ENCODE data around the gene BCL2.

- no peak for TF ChIP-seq SP1 (CRISPR knock-in tag; conservative IDR thresholded peaks at IDR 0.05)
- TF ChIP-seq CTCF (IDR thresholded peaks at IDR 0.05) = no peak
- no peak for TF ChIP-seq TP53 (CRISPR knock-in tag; IDR thresholded peaks at IDR 0.05)
- no peak for TF ChIP-seq NR3C1 (CRISPR knock-in tag; conservative IDR thresholded peaks at IDR 0.05; ENCODE audit: low read depth)
- TF ChIP-seq, protein P1, sequence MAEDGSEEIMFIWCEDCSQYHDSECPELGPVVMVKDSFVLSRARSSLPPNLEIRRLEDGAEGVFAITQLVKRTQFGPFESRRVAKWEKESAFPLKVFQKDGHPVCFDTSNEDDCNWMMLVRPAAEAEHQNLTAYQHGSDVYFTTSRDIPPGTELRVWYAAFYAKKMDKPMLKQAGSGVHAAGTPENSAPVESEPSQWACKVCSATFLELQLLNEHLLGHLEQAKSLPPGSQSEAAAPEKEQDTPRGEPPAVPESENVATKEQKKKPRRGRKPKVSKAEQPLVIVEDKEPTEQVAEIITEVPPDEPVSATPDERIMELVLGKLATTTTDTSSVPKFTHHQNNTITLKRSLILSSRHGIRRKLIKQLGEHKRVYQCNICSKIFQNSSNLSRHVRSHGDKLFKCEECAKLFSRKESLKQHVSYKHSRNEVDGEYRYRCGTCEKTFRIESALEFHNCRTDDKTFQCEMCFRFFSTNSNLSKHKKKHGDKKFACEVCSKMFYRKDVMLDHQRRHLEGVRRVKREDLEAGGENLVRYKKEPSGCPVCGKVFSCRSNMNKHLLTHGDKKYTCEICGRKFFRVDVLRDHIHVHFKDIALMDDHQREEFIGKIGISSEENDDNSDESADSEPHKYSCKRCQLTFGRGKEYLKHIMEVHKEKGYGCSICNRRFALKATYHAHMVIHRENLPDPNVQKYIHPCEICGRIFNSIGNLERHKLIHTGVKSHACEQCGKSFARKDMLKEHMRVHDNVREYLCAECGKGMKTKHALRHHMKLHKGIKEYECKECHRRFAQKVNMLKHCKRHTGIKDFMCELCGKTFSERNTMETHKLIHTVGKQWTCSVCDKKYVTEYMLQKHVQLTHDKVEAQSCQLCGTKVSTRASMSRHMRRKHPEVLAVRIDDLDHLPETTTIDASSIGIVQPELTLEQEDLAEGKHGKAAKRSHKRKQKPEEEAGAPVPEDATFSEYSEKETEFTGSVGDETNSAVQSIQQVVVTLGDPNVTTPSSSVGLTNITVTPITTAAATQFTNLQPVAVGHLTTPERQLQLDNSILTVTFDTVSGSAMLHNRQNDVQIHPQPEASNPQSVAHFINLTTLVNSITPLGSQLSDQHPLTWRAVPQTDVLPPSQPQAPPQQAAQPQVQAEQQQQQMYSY (CRISPR knock-in tag; IDR thresholded peaks at IDR 0.05) = no peak
- TF ChIP-seq ZNF138 (CRISPR knock-in tag; conservative IDR thresholded peaks at IDR 0.05) = no peak
- TF ChIP-seq TEAD4 (CRISPR knock-in tag; IDR thresholded peaks at IDR 0.05) = no peak
- no peak for TF ChIP-seq FOXP4 (CRISPR knock-in tag; IDR thresholded peaks at IDR 0.05)
- TF ChIP-seq, protein P2, sequence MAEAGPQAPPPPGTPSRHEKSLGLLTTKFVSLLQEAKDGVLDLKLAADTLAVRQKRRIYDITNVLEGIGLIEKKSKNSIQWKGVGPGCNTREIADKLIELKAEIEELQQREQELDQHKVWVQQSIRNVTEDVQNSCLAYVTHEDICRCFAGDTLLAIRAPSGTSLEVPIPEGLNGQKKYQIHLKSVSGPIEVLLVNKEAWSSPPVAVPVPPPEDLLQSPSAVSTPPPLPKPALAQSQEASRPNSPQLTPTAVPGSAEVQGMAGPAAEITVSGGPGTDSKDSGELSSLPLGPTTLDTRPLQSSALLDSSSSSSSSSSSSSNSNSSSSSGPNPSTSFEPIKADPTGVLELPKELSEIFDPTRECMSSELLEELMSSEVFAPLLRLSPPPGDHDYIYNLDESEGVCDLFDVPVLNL (CRISPR knock-in tag; IDR thresholded peaks at IDR 0.05; ENCODE audit: borderline replicate concordance, low read depth) = no peak
- TF ChIP-seq CREM (CRISPR knock-in tag; IDR thresholded peaks at IDR 0.05) = no peak
- no peak for TF ChIP-seq ZBTB21 (CRISPR knock-in tag; IDR thresholded peaks at IDR 0.05; ENCODE audit: borderline replicate concordance)
Measured at GRCh38 chr18:63290821-63291200, 28.8 kb downstream of the BCL2 start.
